ENCODE data around the gene DUOX2.

The DUOX2 gene

DNA sequence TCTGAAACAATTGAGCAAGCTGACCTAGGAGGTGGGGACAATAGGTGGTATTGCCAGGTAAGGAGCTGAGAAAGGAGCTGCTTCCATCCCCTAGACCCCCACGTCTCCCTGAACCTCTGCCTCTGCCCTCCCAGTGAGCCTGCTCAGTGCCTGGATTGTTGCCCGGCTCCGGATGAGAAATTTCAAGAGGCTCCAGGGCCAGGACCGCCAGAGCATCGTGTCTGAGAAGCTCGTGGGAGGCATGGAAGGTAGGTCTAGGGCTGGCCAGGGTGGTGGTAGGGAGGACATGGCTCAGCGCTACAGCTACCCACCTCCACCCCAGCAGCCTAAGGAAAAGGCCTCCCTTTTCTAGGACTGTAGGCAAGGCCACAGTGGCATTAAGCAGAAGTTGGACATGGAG is 29.1 kb upstream of the DUOX2 start:
- H3K36me3 ChIP-seq (ENCODE audit: control insufficient read depth in 2 of 2, insufficient read depth in 1 of 2, low read length in 2 of 2), result no peaks in the 10 kb centered on the region
- TF ChIP-seq EGR2 (tag by site-specific recombination; IDR thresholded peaks at IDR 0.05; ENCODE audit: low read depth) (no peak), ZNF558 (tag by site-specific recombination; IDR thresholded peaks at IDR 0.05) (no peak), ZNF2 (tag by site-specific recombination; IDR thresholded peaks at IDR 0.05) (no peak), SALL2 (tag by site-specific recombination; IDR thresholded peaks at IDR 0.05; ENCODE audit: borderline replicate concordance) (no peak), ZNF23 (tag by site-specific recombination; IDR thresholded peaks at IDR 0.05; ENCODE audit: borderline replicate concordance) (no peak), ZNF571 (tag by site-specific recombination; IDR thresholded peaks at IDR 0.05) (no peak), PRDM1 (tag by site-specific recombination; IDR thresholded peaks at IDR 0.05) (no peak), ZNF175 (tag by site-specific recombination; IDR thresholded peaks at IDR 0.05) (no peak), ZNF112 (tag by site-specific recombination; IDR thresholded peaks at IDR 0.05) (no peak), ZNF221 (tag by site-specific recombination; IDR thresholded peaks at IDR 0.05; ENCODE audit: borderline replicate concordance) (no peak), ZFP69B (tag by site-specific recombination; IDR thresholded peaks at IDR 0.05) (no peak), SP3 (tag by site-specific recombination; IDR thresholded peaks at IDR 0.05) (no peak), ZNF416 (tag by site-specific recombination; IDR thresholded peaks at IDR 0.05) (no peak), YY1 (tag by site-specific recombination; IDR thresholded peaks at IDR 0.05) (no peak)
- TF ChIP-seq, protein P1, sequence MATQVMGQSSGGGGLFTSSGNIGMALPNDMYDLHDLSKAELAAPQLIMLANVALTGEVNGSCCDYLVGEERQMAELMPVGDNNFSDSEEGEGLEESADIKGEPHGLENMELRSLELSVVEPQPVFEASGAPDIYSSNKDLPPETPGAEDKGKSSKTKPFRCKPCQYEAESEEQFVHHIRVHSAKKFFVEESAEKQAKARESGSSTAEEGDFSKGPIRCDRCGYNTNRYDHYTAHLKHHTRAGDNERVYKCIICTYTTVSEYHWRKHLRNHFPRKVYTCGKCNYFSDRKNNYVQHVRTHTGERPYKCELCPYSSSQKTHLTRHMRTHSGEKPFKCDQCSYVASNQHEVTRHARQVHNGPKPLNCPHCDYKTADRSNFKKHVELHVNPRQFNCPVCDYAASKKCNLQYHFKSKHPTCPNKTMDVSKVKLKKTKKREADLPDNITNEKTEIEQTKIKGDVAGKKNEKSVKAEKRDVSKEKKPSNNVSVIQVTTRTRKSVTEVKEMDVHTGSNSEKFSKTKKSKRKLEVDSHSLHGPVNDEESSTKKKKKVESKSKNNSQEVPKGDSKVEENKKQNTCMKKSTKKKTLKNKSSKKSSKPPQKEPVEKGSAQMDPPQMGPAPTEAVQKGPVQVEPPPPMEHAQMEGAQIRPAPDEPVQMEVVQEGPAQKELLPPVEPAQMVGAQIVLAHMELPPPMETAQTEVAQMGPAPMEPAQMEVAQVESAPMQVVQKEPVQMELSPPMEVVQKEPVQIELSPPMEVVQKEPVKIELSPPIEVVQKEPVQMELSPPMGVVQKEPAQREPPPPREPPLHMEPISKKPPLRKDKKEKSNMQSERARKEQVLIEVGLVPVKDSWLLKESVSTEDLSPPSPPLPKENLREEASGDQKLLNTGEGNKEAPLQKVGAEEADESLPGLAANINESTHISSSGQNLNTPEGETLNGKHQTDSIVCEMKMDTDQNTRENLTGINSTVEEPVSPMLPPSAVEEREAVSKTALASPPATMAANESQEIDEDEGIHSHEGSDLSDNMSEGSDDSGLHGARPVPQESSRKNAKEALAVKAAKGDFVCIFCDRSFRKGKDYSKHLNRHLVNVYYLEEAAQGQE (tag by site-specific recombination; IDR thresholded peaks at IDR 0.05), result no peak
- TF ChIP-seq, protein P2, sequence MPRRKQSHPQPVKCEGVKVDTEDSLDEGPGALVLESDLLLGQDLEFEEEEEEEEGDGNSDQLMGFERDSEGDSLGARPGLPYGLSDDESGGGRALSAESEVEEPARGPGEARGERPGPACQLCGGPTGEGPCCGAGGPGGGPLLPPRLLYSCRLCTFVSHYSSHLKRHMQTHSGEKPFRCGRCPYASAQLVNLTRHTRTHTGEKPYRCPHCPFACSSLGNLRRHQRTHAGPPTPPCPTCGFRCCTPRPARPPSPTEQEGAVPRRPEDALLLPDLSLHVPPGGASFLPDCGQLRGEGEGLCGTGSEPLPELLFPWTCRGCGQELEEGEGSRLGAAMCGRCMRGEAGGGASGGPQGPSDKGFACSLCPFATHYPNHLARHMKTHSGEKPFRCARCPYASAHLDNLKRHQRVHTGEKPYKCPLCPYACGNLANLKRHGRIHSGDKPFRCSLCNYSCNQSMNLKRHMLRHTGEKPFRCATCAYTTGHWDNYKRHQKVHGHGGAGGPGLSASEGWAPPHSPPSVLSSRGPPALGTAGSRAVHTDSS (tag by site-specific recombination; IDR thresholded peaks at IDR 0.05), result no peak
- TF ChIP-seq, protein P3, sequence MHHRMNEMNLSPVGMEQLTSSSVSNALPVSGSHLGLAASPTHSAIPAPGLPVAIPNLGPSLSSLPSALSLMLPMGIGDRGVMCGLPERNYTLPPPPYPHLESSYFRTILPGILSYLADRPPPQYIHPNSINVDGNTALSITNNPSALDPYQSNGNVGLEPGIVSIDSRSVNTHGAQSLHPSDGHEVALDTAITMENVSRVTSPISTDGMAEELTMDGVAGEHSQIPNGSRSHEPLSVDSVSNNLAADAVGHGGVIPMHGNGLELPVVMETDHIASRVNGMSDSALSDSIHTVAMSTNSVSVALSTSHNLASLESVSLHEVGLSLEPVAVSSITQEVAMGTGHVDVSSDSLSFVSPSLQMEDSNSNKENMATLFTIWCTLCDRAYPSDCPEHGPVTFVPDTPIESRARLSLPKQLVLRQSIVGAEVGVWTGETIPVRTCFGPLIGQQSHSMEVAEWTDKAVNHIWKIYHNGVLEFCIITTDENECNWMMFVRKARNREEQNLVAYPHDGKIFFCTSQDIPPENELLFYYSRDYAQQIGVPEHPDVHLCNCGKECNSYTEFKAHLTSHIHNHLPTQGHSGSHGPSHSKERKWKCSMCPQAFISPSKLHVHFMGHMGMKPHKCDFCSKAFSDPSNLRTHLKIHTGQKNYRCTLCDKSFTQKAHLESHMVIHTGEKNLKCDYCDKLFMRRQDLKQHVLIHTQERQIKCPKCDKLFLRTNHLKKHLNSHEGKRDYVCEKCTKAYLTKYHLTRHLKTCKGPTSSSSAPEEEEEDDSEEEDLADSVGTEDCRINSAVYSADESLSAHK (tag by site-specific recombination; IDR thresholded peaks at IDR 0.05), result no peak
- TF ChIP-seq, protein P4, sequence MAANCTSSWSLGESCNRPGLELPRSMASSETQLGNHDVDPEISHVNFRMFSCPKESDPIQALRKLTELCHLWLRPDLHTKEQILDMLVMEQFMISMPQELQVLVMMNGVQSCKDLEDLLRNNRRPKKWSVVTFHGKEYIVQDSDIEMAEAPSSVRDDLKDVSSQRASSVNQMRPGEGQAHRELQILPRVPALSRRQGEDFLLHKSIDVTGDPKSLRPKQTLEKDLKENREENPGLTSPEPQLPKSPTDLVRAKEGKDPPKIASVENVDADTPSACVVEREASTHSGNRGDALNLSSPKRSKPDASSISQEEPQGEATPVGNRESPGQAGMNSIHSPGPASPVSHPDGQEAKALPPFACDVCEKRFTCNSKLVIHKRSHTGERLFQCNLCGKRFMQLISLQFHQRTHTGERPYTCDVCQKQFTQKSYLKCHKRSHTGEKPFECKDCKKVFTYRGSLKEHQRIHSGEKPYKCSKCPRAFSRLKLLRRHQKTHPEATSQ (tag by site-specific recombination; IDR thresholded peaks at IDR 0.05), result no peak
- TF ChIP-seq, protein P5, sequence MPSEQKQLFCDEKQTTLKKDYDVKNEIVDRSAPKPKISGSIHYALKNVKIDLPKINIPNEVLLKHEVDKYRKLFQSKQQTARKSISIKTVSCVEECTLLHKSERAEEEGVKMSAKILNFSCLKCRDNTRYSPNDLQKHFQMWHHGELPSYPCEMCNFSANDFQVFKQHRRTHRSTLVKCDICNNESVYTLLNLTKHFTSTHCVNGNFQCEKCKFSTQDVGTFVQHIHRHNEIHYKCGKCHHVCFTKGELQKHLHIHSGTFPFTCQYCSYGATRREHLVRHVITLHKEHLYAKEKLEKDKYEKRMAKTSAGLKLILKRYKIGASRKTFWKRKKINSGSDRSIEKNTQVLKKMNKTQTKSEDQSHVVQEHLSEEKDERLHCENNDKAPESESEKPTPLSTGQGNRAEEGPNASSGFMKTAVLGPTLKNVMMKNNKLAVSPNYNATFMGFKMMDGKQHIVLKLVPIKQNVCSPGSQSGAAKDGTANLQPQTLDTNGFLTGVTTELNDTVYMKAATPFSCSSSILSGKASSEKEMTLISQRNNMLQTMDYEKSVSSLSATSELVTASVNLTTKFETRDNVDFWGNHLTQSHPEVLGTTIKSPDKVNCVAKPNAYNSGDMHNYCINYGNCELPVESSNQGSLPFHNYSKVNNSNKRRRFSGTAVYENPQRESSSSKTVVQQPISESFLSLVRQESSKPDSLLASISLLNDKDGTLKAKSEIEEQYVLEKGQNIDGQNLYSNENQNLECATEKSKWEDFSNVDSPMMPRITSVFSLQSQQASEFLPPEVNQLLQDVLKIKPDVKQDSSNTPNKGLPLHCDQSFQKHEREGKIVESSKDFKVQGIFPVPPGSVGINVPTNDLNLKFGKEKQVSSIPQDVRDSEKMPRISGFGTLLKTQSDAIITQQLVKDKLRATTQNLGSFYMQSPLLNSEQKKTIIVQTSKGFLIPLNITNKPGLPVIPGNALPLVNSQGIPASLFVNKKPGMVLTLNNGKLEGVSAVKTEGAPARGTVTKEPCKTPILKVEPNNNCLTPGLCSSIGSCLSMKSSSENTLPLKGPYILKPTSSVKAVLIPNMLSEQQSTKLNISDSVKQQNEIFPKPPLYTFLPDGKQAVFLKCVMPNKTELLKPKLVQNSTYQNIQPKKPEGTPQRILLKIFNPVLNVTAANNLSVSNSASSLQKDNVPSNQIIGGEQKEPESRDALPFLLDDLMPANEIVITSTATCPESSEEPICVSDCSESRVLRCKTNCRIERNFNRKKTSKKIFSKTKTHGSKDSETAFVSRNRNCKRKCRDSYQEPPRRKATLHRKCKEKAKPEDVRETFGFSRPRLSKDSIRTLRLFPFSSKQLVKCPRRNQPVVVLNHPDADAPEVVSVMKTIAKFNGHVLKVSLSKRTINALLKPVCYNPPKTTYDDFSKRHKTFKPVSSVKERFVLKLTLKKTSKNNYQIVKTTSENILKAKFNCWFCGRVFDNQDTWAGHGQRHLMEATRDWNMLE (tag by site-specific recombination; conservative IDR thresholded peaks at IDR 0.05; ENCODE audit: low read depth), result no peak
- TF ChIP-seq, protein P6, sequence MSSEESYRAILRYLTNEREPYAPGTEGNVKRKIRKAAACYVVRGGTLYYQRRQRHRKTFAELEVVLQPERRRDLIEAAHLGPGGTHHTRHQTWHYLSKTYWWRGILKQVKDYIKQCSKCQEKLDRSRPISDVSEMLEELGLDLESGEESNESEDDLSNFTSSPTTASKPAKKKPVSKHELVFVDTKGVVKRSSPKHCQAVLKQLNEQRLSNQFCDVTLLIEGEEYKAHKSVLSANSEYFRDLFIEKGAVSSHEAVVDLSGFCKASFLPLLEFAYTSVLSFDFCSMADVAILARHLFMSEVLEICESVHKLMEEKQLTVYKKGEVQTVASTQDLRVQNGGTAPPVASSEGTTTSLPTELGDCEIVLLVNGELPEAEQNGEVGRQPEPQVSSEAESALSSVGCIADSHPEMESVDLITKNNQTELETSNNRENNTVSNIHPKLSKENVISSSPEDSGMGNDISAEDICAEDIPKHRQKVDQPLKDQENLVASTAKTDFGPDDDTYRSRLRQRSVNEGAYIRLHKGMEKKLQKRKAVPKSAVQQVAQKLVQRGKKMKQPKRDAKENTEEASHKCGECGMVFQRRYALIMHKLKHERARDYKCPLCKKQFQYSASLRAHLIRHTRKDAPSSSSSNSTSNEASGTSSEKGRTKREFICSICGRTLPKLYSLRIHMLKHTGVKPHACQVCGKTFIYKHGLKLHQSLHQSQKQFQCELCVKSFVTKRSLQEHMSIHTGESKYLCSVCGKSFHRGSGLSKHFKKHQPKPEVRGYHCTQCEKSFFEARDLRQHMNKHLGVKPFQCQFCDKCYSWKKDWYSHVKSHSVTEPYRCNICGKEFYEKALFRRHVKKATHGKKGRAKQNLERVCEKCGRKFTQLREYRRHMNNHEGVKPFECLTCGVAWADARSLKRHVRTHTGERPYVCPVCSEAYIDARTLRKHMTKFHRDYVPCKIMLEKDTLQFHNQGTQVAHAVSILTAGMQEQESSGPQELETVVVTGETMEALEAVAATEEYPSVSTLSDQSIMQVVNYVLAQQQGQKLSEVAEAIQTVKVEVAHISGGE (tag by site-specific recombination; conservative IDR thresholded peaks at IDR 0.05; ENCODE audit: low read depth), result no peak
- H3K4me1 ChIP-seq (ENCODE audit: control insufficient read depth, insufficient read depth, low read length), result no peaks in the 10 kb centered on the region; the same call in 1 of the 2 replicates
- ChIA-PET CTCF (no interaction called here), POLR2A (interaction anchor here (1.8 kb wide), 1 partner anchor 25 kb away, joined by 4 read pairs; no protein-coding TSS in a partner anchor)
- H3K4me3 ChIP-seq (ENCODE audit: low read depth, low read length), result no peak overlapping the region
- no peak overlapping the region for H3K27ac ChIP-seq (ENCODE audit: extremely low read depth, low read depth, low read length)
- H3K9me3 ChIP-seq (ENCODE audit: control insufficient read depth, insufficient read depth, low read depth, low read length), result no peaks in the 10 kb centered on the region

Data from HEK293 (cell line).